ENCODE data around the gene INPP1.
"Not testable (repeated sequence)": the region's sequence is repeated elsewhere in the genome, so short reads cannot be mapped to it uniquely, and the experiment has no call there.

The INPP1 gene

DNA sequence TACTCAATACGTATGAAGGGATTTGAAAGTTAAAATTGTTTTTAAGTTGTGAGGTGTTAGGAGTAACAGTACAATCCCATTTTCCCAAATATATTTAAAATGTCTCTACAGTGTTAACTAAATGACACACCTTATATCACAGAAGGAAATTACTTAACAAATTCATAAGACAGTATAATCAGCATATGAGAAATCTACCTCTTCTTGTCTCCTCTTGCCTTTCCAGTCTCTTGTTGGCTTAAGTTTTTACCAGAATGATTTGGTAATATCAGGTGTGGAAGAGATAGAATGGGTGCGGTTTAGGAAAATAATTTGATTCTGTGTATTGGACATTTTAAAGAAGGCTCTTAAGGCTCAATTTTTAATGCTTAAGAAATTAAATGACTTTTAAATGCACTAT, 9.5 kb upstream of the INPP1 start:
- DNase-seq (ENCODE audit: low spot score), result no peak

DNA sequence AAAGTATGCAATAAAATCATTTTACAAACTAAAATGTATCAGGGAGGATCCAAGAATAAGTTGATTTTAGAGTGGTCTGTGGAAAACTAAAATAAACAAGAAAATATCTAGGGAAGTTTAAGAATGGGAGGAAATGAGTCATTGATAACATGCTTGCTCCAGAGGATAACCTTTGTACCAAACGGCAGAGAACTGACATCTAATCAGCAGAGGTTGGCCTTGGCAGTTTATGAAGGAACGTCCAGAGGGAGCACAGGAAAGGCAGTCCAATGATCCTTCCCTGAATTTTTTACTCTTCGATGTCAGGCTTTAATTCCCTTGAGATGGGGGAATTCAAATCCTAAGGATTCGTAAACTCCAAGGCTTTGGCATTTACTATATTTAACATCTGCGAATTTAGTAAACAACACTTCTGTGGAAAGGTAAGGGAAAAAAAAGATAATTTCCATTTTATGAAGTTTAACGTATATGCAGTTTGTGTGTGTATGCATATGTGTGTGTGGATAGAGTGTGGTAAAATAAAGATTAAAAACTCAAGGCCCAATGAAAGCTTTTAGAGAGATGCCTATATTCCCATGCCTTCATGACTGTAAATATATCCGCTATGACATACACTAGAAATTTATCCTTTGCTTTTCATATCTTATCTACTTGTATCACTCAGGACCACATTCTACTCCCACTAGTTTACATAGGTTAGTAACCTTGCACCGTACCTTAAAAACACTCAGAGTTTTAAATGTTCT, 8.7 kb upstream of the INPP1 start:
- DNase-seq (ENCODE audit: low spot score), result no peak

DNA sequence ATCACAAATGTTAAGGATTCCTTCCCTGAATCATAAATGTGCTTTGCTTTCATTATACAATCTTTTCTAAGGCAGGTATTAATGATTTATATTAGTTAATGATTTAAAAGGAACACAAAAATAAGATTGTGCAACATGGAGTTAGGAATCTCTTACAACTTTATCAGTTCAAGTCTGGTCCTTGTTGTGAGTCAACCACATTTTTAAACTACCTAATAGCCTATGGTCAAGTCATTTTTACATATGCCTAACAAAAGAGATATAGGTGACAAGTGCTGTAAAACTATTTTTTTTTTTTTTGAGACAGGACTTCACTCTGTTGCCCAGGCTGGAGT, 8.2 kb upstream of the INPP1 start:
- no peak for DNase-seq (ENCODE audit: low spot score)

DNA sequence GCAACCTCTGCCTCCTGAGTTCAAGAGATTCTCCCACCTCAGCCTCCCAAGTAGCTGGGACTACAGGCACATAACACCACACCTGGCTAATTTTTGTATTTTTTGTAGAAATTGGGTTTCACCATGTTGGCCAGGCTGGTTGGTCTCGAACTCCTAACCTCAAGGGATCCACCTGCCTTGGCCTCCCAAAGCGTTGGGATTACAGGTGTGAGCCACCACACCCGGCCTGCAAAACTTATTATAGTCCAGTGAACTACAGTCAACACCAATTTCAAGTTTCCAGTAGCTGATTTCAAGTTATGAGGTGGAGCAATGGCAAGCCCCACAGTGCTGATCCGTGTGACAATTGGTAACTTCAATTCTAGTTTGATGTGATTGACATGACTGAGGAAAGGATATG, 7.8 kb upstream of the INPP1 start:
- DNase-seq (ENCODE audit: low spot score), result not testable (repeated sequence)

DNA sequence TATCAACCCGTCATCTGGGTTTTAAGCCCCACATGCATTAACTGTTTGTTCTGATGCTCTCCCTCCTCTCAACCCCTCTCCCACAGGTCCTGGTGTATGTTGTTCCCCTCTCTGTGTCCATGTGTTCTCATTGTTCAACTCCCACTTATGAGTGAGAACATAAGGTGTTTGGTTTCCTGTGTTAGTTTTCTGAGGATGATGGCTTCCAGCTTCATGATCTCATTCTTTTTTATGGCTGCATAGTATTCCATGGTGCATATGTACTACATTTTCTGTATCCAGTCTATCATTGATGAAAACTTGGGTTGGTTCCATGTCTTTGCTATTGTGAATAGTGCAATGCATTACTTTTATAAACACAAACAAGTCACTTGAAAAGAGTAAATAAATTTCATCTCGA, 7.0 kb upstream of the INPP1 start:
- no peak for DNase-seq (ENCODE audit: low spot score)

DNA sequence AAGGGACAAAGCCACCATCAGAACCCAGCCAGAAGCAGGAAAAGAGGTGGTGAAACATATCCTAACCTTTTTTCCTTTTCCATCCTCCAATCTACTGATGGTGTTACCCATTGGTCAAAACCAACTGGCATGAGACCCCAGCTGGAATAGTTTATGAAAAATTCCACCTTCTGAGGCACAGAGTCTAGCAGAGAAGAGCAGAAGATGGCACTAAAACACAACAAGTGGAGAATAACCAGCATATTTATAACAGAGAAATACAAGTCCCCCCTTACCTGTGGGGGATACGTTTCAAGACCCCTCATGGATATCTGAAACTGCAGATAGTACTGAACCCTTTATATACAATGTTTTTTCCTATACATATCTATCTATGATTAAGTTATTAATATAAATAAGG, 4.9 kb upstream of the INPP1 start:
- no peak for DNase-seq (ENCODE audit: low spot score)

DNA sequence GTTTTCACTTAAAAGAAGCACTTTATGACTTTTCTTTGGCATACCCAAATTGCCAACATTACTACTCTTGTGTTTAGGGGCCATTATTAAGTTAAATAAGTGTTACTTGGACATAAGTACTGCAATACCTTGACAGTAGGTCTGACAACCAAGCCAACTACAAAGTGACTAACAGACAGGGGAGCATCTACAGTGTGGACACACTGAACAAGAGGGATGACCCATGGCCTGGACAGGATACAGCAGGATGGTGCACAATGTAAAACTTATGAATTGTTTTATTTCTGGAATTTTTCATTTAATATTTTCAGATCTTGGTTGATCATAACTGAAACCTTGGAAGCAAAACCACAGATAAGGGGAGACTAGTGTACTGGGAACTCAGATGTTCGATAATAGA, 4.0 kb upstream of the INPP1 start:
- DNase-seq (ENCODE audit: low spot score), result no peak

- DNase-seq (ENCODE audit: low spot score), result no peak
Measured at GRCh38 chr2:190340369-190340768, 3.0 kb upstream of the INPP1 start.

GRCh38 chr2:190342611-190343010, 778 bp upstream of the INPP1 start:
- no peak for DNase-seq (ENCODE audit: low spot score)

- DNase-seq (ENCODE audit: low spot score), result no peak
Measured at GRCh38 chr2:190343089-190343535, 277 bp upstream of the INPP1 start.

- DNase-seq (ENCODE audit: low spot score), result no peak
Measured at GRCh38 chr2:190344276-190344827, 963 bp downstream of the INPP1 start.

GRCh38 chr2:190350371-190350770, 7.0 kb downstream of the INPP1 start:
- DNase-seq (ENCODE audit: low spot score), result no peak

DNA sequence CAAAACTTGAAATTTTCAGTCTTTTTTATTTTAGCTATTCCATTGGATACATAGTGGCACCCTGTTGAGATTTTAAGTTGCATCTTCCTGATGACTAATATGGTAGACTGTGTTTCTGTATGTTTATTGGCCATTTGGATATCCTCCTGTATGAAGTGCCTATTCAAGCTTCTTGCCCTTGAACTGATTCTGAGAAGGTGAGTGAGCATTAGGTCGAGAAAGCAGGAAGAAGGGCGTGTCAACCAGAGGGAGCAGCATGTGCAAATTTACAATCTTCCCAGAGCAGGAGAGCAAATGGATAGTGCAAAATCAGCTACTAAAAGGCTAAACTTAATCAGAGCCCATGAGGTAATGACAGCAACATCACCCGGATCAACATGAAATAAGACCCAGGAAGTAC, 8.6 kb downstream of the INPP1 start:
- no peak for DNase-seq (ENCODE audit: low spot score)

DNA sequence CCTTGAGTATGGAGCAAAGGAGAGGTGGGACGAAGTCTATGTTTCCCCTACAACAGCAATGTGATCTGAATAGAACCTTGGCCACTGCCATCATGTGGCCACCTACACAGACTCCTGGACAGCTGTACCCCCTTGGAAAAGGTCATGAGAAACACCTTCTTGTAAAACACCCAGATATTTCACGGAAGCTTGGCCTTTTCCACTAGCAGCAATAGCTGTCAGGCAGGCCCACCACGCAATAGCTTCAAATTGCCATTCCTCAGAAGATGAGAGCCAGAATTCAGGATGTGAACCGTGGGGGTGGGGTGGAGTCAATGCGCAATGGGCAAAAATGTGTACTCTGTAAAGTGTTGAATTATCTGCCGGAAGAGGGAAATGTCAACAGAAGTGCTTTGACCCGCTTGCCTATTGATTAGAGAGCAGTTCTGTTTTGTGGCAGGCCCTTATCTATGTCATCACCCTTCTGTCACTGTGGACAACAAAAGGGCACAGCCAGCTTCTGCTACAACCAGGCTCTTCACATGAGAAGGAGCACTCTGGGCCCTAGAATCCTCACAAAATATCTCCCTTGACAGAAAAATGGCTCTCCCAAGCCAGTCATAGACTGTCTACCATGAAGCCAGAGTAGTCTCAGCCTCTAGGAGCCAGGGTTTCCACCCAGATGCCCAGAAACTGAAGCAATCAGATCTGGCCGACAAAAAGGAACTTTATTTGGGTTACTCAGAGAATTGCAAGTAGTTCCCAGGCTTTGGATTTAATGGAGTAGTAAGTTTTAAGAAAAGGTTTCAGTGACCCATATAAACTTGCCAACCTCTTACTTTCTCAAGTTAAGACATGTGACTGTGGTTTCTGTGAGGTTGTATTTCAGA, 9.5 kb downstream of the INPP1 start:
- DNase-seq (ENCODE audit: low spot score), result no peak

GRCh38 chr2:190353537-190353899, 10.1 kb downstream of the INPP1 start:
- no peak for DNase-seq (ENCODE audit: low spot score)

GRCh38 chr2:190354003-190354690, 10.8 kb downstream of the INPP1 start:
- DNase-seq (ENCODE audit: low spot score), result no peak

DNA sequence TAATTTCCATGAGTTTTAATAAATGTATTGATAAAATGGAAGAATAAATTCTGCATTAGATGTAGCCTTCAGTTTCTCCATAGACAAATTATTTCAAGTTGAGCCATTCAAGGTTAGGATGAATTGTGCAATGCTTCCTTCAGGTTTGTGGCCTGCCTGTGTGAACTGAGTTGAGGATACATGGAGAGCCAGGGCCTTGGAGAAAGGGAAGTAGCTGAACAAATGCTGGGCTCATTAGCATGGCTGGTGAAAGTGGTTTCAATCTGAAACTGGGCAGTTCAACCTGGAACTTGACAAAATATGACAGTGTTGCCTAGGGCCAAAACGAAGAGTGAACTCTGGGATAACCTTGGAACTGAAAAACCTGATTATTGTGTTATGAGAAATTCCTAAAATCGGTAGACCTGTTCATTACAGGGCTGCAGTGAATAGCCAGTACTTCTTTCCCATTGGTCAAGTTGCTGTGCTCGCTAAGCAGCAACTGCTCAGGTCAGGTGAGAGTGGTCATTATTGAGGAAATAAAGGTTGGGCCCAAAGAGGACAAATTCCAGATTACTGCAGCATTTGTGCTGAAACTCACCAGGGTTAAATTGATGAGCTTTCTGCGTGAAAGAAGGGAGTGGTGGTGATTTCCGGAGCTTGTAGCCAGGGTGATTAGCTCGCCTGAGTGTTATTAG, 12.7 kb downstream of the INPP1 start:
- DNase-seq (ENCODE audit: low spot score), result no peak

GRCh38 chr2:190357600-190357999, 14.2 kb downstream of the INPP1 start:
- no peak for DNase-seq (ENCODE audit: low spot score)

- not testable (repeated sequence) for DNase-seq (ENCODE audit: low spot score)
Measured at GRCh38 chr2:190358655-190359448, 15.5 kb downstream of the INPP1 start.

GRCh38 chr2:190360561-190360960, 17.2 kb downstream of the INPP1 start:
- DNase-seq (ENCODE audit: low spot score), result no peak

DNA sequence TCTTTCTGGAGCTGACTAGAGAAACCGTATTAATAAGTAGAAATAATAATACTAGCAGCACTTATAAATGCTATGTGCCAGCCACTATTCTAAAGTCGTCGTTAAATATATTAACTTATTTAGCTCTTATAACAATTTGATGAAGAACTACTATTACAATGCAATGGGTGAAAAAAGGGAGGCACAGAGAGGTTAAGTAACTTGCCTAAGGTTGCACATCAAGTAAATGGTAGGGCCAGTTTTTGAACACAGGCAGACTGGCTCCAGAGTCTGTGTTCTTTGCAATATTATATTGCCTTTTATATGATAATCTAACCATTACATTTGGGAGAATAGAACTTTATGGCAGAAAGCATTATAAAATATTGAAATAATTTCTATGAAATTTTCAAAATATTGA, 17.6 kb downstream of the INPP1 start:
- DNase-seq (ENCODE audit: low spot score), result no peak
